HepG2 (cell line): ENCODE measurements around the gene SNED1. TPM values are rescaled to one million over a fixed set of nuclear protein-coding genes. Genes with fewer than 3 reads are reported as not detected.

Source experiments
- AKAP8 ChIP-seq: sonication (generic); formaldehyde crosslinking; IDR thresholded peaks from 2 replicates; pipeline ENCODE4 v1.5.1; 2020; ENCODE audit warnings: mild to moderate bottlenecking, missing genetic modification reagents
- ATAD3A ChIP-seq: sonication (generic); formaldehyde crosslinking; IDR thresholded peaks from 2 replicates; pipeline ENCODE4 v1.4.0; 2020; ENCODE audit warnings: missing genetic modification reagents
- BRCA1 ChIP-seq: sonication (generic); formaldehyde crosslinking; IDR thresholded peaks from 2 replicates; pipeline ENCODE4 v1.4.0; 2020; ENCODE audit warnings: missing genetic modification reagents
- DNMT1 ChIP-seq: sonication (generic); formaldehyde crosslinking; IDR thresholded peaks from 2 replicates; pipeline ENCODE4 v1.5.1; 2020; ENCODE audit warnings: mild to moderate bottlenecking, missing genetic modification reagents
- EHMT2 ChIP-seq: fragments of 200-600 bp; sonication (generic); IDR thresholded peaks from 2 replicates; pipeline ENCODE4 v1.7.0; 2017; ENCODE audit warnings: antibody characterized with exemption, low read depth, low read length, borderline replicate concordance
- GPBP1L1 ChIP-seq: sonication (generic); formaldehyde crosslinking; IDR thresholded peaks from 2 replicates; pipeline ENCODE4 v1.5.0; 2020; ENCODE audit warnings: mild to moderate bottlenecking, missing genetic modification reagents
- HHEX ChIP-seq: IDR thresholded peaks from 2 replicates; pipeline ENCODE4 v1.6.1; 2016; ENCODE audit warnings: control low read depth
- HMGXB4 ChIP-seq, 2 experiments: sonication (generic) in 1 of 2; formaldehyde crosslinking in 1 of 2; IDR thresholded peaks; 2 replicates each; pipeline versions ENCODE4 v1.4.0 to v1.6.1; 2018 to 2020; ENCODE audit warnings: missing genetic modification reagents in 2 of 2, borderline replicate concordance in 1 of 2, low read depth in 1 of 2, mild to moderate bottlenecking in 1 of 2, missing biosample characterization in 1 of 2
- HNRNPL ChIP-seq: fragments of 200-400 bp; formaldehyde crosslinking; IDR thresholded peaks from 2 replicates; pipeline ENCODE4 v1.6.1; 2017; ENCODE audit warnings: mild to moderate bottlenecking, low read depth, low read length
- IRF9 ChIP-seq: sonication (generic); formaldehyde crosslinking; IDR thresholded peaks from 2 replicates; pipeline ENCODE4 v1.8.0; 2022; ENCODE audit warnings: missing genetic modification reagents, mild to moderate bottlenecking, borderline replicate concordance
- TCF7 ChIP-seq: sonication (generic); IDR thresholded peaks from 2 replicates; pipeline ENCODE4 v1.6.1; 2016; ENCODE audit warnings: antibody characterized with exemption, low read depth
- ZC3H13 ChIP-seq: sonication (generic); formaldehyde crosslinking; IDR thresholded peaks from 2 replicates; pipeline ENCODE4 v1.8.1; 2023; ENCODE audit warnings: mild to moderate bottlenecking, missing genetic modification reagents, moderate library complexity
- ZFP82 ChIP-seq: sonication (generic); formaldehyde crosslinking; IDR thresholded peaks from 2 replicates; pipeline ENCODE4 v1.5.1; 2020; ENCODE audit warnings: mild to moderate bottlenecking, missing genetic modification reagents, borderline replicate concordance
- ZFP91 ChIP-seq: sonication (generic); formaldehyde crosslinking; IDR thresholded peaks from 2 replicates; pipeline ENCODE4 v1.9.0; 2022; ENCODE audit warnings: missing genetic modification reagents, mild to moderate bottlenecking, borderline replicate concordance
- ZFX ChIP-seq: sonication (generic); formaldehyde crosslinking; IDR thresholded peaks from 2 replicates; pipeline ENCODE4 v1.4.0; 2020; ENCODE audit warnings: mild to moderate bottlenecking, low read depth, missing genetic modification reagents, moderate library complexity
- ZFY ChIP-seq: sonication (generic); formaldehyde crosslinking; IDR thresholded peaks from 2 replicates; pipeline ENCODE4 v1.4.0; 2020; ENCODE audit warnings: missing genetic modification reagents
- ZKSCAN5 ChIP-seq: sonication (generic); formaldehyde crosslinking; IDR thresholded peaks from 2 replicates; pipeline ENCODE4 v1.5.1; 2020; ENCODE audit warnings: mild to moderate bottlenecking, missing genetic modification reagents
- ZNF30 ChIP-seq: sonication (generic); formaldehyde crosslinking; IDR thresholded peaks from 2 replicates; pipeline ENCODE4 v1.5.0; 2020; ENCODE audit warnings: mild to moderate bottlenecking, missing genetic modification reagents
- ZNF326 ChIP-seq: sonication (generic); formaldehyde crosslinking; IDR thresholded peaks from 2 replicates; pipeline ENCODE4 v1.4.0; 2020; ENCODE audit warnings: missing genetic modification reagents, borderline replicate concordance
- ZNF329 ChIP-seq: sonication (generic); formaldehyde crosslinking; IDR thresholded peaks from 2 replicates; pipeline ENCODE4 v1.9.0; 2021; ENCODE audit warnings: low read depth, mild to moderate bottlenecking, missing genetic modification reagents
- ZNF558 ChIP-seq: sonication (generic); formaldehyde crosslinking; IDR thresholded peaks from 2 replicates; pipeline ENCODE4 v1.9.0; 2022; ENCODE audit warnings: mild to moderate bottlenecking, missing genetic modification reagents, borderline replicate concordance
- ZNF780A ChIP-seq: sonication (generic); formaldehyde crosslinking; IDR thresholded peaks from 2 replicates; pipeline ENCODE4 v1.8.0; 2022; ENCODE audit warnings: mild to moderate bottlenecking, missing genetic modification reagents, moderate library complexity
- ZNF792 ChIP-seq: IDR thresholded peaks from 2 replicates; pipeline ENCODE4 v1.6.1; 2016
- ZNF878 ChIP-seq: sonication (generic); formaldehyde crosslinking; IDR thresholded peaks from 2 replicates; pipeline ENCODE4 v1.8.1; 2023; ENCODE audit warnings: mild to moderate bottlenecking, missing genetic modification reagents, moderate library complexity
- ZSCAN29 ChIP-seq: sonication (generic); formaldehyde crosslinking; conservative IDR thresholded peaks from 2 replicates; pipeline ENCODE4 v1.4.0; 2020; ENCODE audit warnings: mild to moderate bottlenecking, missing genetic modification reagents
- ZSCAN31 ChIP-seq: sonication (generic); formaldehyde crosslinking; IDR thresholded peaks from 2 replicates; pipeline ENCODE4 v1.5.0; 2020; ENCODE audit warnings: low read depth, mild to moderate bottlenecking, missing genetic modification reagents
- polyA plus RNA-seq, 8 experiments: library from polyadenylated mRNA; depleted of rRNA in 3 of 8; stranded (reverse) in 7 of 8; unstranded in 1 of 8; fragments of >200 nt; fragmentation: Illumina TruSeq in 4 of 8; extraction: Trizol in 4 of 8; gene quantifications; 2 replicates each; pipeline versions ENCODE4 v1.2.1 to v1.2.3, GENCODE V29; 2011 to 2016; ENCODE audit warnings: low read depth in 4 of 8, missing spikeins in 1 of 8, mixed read lengths in 1 of 8; ENCODE audit not compliant: insufficient read depth in 1 of 8
- total RNA-seq, 5 experiments: library from RNA; depleted of rRNA; stranded (reverse); fragments of >200 nt; fragmentation: Illumina TruSeq; extraction: Trizol; gene quantifications; 2 replicates each; pipeline ENCODE4 v1.2.3, GENCODE V29; 2016; ENCODE audit warnings: low read depth in 1 of 5

SNED1 gene
- total and polyA plus RNA-seq, 2 of the 13 experiments (the other 11 are each of a cell fraction or from before 2014, with no cell fraction given): 0.15 to 0.65 TPM

- TF ChIP-seq ZC3H13 (CRISPR knock-in tag) (no peak), HHEX (no peak), ZNF329 (CRISPR knock-in tag) (no peak), ZNF878 (CRISPR knock-in tag) (no peak), HMGXB4 (CRISPR knock-in tag; IDR thresholded peaks at IDR 0.05; ENCODE audit: borderline replicate concordance in 1 of 2, low read depth in 1 of 2) (no peak), TCF7 (no peak), ZNF780A (CRISPR knock-in tag) (no peak), IRF9 (CRISPR knock-in tag) (no peak), BRCA1 (no peak), ZKSCAN5 (CRISPR knock-in tag) (no peak), ZNF558 (CRISPR knock-in tag) (no peak; the same call in 1 of the 2 replicates), ZNF326 (no peak), ZNF792 (CRISPR knock-in tag) (no peak), ZFY (CRISPR knock-in tag) (no peak), ZNF30 (CRISPR knock-in tag) (no peak), ZSCAN29 (CRISPR knock-in tag) (no peak), ZFP82 (CRISPR knock-in tag) (no peak), GPBP1L1 (CRISPR knock-in tag) (no peak), ZFX (CRISPR knock-in tag) (no peak), DNMT1 (CRISPR knock-in tag) (no peak), AKAP8 (no peak), HNRNPL (0 out of 2 replicates have a peak, but pooled peaks have one; percentile 46), ZSCAN31 (CRISPR knock-in tag) (no peak), ZFP91 (CRISPR knock-in tag) (peak; percentile 65), EHMT2 (no peak), ATAD3A (no peak)
These were observed 8.8 kb upstream of the SNED1 start (continued) for GRCh38 chr2:240989451-240990265.
